ENCODE results near the gene PLD6.
"Not testable (repeated sequence)": the region's sequence is repeated elsewhere in the genome, so short reads cannot be mapped to it uniquely, and the experiment has no call there.

The PLD6 gene

GRCh38 chr17:17172001-17172939 is 33.9 kb downstream of the PLD6 start:
- no peak for FAIRE-seq

- FAIRE-seq: no peak
Observed at GRCh38 chr17:17171186-17171585, 34.9 kb downstream of the PLD6 start.

DNA sequence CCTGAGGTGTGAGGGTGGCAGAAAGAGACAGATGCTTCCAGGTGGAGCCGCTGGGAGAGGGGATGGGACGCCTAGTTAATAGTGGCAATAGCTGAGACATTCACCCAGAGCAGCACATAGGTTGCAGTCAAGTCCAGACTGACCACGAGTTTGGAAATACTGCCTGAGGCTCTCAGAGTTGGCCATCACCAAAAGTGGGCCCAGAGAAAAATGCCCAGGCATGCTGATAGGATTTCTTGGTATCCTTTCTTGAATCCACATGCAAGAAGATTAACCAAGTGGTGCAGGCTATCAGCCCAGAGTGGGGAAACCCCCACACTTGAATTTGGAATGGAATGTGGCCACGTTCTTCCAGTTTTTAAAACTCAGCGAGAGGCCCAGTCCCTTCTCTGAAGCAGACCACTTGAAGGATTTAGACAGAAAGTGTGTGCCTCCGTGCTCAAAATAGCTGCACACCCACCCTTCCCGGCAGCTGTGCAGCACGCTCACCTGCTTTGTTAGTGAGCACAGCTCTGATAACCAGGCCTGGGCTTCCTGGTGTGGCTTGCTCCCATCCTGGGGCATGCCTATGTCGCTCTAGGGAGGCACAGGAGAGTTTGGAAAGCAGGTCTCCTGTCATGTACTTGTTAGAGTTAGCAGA is 35.7 kb downstream of the PLD6 start:
- no peak for FAIRE-seq

- FAIRE-seq: no peak
Observed at GRCh38 chr17:17169396-17169795, 36.7 kb downstream of the PLD6 start.

- no peak for FAIRE-seq
Observed at GRCh38 chr17:17168401-17168800, 37.7 kb downstream of the PLD6 start.

GRCh38 chr17:17167986-17168385 is 38.1 kb downstream of the PLD6 start:
- FAIRE-seq: no peak

DNA sequence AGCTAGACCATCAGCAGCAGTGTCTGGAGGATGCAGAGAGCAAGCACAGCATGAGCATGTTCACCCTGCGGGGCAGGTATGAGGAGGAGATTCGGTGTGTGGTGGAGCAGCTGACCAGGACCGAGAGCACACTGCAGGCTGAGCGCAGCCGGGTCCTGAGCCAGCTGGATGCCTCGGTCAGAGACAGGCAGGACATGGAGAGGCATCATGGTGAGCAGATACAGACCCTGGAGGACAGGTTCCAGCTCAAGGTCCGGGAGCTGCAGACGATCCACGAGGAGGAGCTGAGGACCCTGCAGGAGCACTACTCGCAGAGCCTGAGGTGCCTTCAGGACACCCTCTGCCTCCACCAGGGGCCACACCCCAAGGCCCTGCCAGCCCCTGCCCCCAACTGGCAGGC is 38.8 kb downstream of the PLD6 start:
- FAIRE-seq: no peak

- no peak for FAIRE-seq
Observed at GRCh38 chr17:17166446-17166845, 39.7 kb downstream of the PLD6 start.

DNA sequence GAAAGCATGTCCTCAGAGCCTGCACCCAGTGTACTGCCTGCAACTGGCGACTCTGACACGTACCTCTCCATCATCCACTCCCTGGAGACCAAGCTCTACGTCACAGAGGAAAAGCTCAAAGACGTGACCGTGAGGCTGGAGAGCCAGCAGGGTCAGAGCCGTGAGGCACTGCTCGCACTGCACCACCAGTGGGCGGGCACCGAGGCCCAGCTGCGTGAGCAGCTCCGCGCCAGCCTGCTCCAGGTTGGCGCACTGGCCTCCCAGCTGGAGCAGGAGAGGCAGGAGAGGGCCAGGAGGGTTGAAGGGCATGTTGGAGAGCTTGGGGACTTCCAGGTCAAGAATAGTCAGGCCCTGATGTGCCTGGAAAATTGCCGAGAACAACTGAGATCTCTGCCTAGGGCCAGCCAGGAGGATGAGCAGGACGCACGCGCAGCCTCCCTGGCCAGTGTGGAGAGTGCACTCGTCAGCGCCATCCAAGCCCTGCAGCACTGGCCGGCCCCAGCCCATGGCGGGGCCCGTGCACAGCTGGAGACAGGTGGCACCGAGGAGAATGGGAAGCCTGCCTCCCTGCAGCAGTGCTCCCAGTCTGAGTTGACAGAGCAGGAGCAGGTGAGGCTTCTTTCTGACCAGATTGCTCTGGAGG is 40.3 kb downstream of the PLD6 start:
- FAIRE-seq: no peak

GRCh38 chr17:17164676-17165075 is 41.5 kb downstream of the PLD6 start:
- FAIRE-seq: no peak

- no peak for FAIRE-seq
Observed at GRCh38 chr17:17164156-17164555, 42.0 kb downstream of the PLD6 start.

GRCh38 chr17:17161759-17162158 is 44.4 kb downstream of the PLD6 start:
- FAIRE-seq: no peak

- FAIRE-seq: no peak
Observed at GRCh38 chr17:17161121-17161520, 45.0 kb downstream of the PLD6 start.

GRCh38 chr17:17159571-17159970 is 46.6 kb downstream of the PLD6 start:
- no peak for FAIRE-seq

DNA sequence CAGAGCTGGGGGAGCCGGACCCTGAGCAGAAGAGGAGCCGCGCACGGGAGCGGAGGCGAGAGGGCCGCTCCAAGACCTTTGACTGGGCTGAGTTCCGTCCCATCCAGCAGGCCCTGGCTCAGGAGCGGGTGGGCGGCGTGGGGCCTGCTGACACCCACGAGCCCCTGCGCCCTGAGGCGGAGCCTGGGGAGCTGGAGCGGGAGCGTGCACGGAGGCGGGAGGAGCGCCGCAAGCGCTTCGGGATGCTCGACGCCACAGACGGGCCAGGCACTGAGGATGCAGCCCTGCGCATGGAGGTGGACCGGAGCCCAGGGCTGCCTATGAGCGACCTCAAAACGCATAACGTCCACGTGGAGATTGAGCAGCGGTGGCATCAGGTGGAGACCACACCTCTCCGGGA is 47.6 kb downstream of the PLD6 start:
- not testable (repeated sequence) for FAIRE-seq

- no peak for FAIRE-seq
Observed at GRCh38 chr17:17157041-17157440, 49.1 kb downstream of the PLD6 start.

- FAIRE-seq: no peak
Observed at GRCh38 chr17:17156511-17156910, 49.6 kb downstream of the PLD6 start.

GRCh38 chr17:17156107-17156506 is 50.0 kb downstream of the PLD6 start:
- FAIRE-seq: no peak

- no peak for FAIRE-seq
Observed at GRCh38 chr17:17155568-17155967, 50.6 kb downstream of the PLD6 start.

GRCh38 chr17:17154981-17155380 is 51.2 kb downstream of the PLD6 start:
- no peak for FAIRE-seq

DNA sequence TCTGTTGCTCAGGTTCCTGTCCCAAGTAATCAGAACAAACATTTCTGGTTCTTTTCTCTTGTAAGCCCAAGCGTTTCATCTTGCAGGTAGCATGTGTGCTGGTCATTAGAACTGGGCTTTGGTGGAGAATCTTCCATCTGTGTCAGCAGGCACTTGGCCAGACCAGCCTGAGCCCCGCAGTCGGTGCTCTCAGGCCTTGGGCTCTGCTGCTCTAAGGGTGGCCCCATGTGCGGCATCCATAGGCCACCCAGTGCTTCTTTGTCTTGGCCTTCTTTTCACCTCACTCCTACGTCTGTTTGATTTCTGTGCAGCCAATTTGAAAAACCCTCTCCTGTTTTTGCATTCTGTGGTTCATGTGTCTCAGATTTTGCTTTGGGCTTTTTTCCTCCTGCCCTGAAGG is 51.6 kb downstream of the PLD6 start:
- no peak for FAIRE-seq

DNA sequence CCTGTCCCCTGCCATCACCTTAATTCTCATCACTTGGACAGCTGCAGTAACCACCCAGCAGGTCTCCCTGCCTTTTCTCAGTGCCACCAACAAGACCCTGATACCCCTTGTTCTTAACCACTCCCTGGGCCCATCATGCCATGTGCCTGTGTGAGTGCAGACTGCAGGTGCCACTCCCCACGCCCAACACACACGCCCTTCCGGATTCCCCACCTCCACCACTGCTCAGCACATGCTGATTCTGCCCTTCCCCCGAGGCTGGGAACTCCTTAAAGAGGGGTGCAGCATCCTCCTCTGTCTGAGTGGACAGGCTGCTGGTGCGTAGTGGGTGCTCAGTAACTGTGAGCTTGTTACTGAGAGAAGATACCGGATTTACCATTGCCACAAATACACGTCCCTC is 52.4 kb downstream of the PLD6 start:
- no peak for FAIRE-seq

GRCh38 chr17:17153071-17153470 is 53.1 kb downstream of the PLD6 start:
- no peak for FAIRE-seq

DNA sequence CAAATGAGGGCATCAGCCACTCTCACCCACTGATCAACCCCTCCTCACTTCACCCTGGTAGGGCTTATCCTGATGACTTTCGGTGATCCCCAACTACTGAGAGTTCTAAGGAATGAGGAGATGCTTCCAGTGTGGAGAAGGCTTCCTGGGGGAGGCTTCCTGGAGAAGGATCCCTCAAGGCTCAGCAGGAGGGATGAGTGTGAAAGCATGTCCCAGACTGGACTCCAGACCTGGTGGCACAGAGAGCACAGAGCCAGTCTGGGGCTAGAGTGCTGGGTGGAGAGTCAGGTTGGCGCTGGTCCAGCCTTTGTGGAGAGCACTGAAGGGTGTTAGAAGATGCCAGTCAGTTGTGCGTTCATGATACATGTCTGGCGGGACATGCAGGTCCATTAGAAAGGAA is 53.7 kb downstream of the PLD6 start:
- no peak for FAIRE-seq

Data from A204.1 (cell line).